Neuronal stem cell (in vitro differentiated cells): ENCODE results near the gene ST8SIA1.

Experiments used
- DNase-seq: peaks from one replicate; pipeline ENCODE4 v3.0.0-alpha.2; 2013; ENCODE audit warnings: low spot score
- H2AFZ ChIP-seq: one replicate; pipeline ENCODE4 v1.6.1; 2013; ENCODE audit warnings: mild to moderate bottlenecking, low read length, inconsistent platforms
- H2AK5ac ChIP-seq: 2 replicates; pipeline ENCODE4 v1.6.1; 2013; ENCODE audit warnings: low read depth, mild to moderate bottlenecking, inconsistent platforms, low read length, moderate library complexity, mixed read lengths
- H2BK120ac ChIP-seq: 2 replicates; pipeline ENCODE4 v1.6.1; 2013; ENCODE audit warnings: low read depth, mild to moderate bottlenecking, inconsistent platforms, low read length, moderate library complexity, mixed read lengths
- H2BK12ac ChIP-seq: one replicate; pipeline ENCODE4 v1.6.1; 2013; ENCODE audit warnings: low read length, inconsistent platforms
- H2BK15ac ChIP-seq: 2 replicates; pipeline ENCODE4 v1.6.1; 2013; ENCODE audit warnings: mild to moderate bottlenecking, low read length, inconsistent platforms, mixed read lengths
- H2BK5ac ChIP-seq: one replicate; pipeline ENCODE4 v1.6.1; 2013; ENCODE audit warnings: inconsistent platforms, mild to moderate bottlenecking, low read length, moderate library complexity
- H3K14ac ChIP-seq: one replicate; pipeline ENCODE4 v1.6.1; 2013; ENCODE audit warnings: low read length, inconsistent platforms
- H3K18ac ChIP-seq: 2 replicates; pipeline ENCODE4 v1.6.1; 2013; ENCODE audit warnings: low read length, inconsistent platforms
- H3K23ac ChIP-seq: 2 replicates; pipeline ENCODE4 v1.6.1; 2013; ENCODE audit warnings: low read depth, mild to moderate bottlenecking, mixed read lengths, low read length, inconsistent platforms; ENCODE audit not compliant: poor library complexity
- H3K27ac ChIP-seq: replicated peaks from 3 replicates; pipeline ENCODE4 v1.5.1; 2013; ENCODE audit warnings: low read length, inconsistent platforms
- H3K27me3 ChIP-seq, 3 experiments: 2 replicates each; pipeline ENCODE4 v1.6.1; 2013; ENCODE audit warnings: low read length in 3 of 3, mild to moderate bottlenecking in 2 of 3, inconsistent platforms in 1 of 3, low read depth in 1 of 3, mixed read lengths in 1 of 3, moderate library complexity in 1 of 3; ENCODE audit not compliant: control insufficient read depth in 3 of 3, insufficient read depth in 3 of 3
- H3K36me3 ChIP-seq, 2 donors: replicated peaks in 1 of 2; 2 replicates each; pipeline ENCODE4 v1.6.1; 2013; ENCODE audit warnings: low read length in 2 of 2; ENCODE audit not compliant: control insufficient read depth in 2 of 2, insufficient read depth in 2 of 2
- H3K4ac ChIP-seq: 2 replicates; pipeline ENCODE4 v1.6.1; 2013; ENCODE audit warnings: inconsistent platforms, mild to moderate bottlenecking, low read length, moderate library complexity
- H3K4me1 ChIP-seq, 2 donors: 1 replicate in 1 of 2; 2 replicates in 1 of 2; pipeline ENCODE4 v1.6.1; 2013; ENCODE audit warnings: low read length in 2 of 2, low read depth in 1 of 2; ENCODE audit not compliant: control insufficient read depth in 2 of 2, insufficient read depth in 1 of 2
- H3K4me2 ChIP-seq: one replicate; pipeline ENCODE4 v1.6.1; 2013; ENCODE audit warnings: mild to moderate bottlenecking, low read length, inconsistent platforms; ENCODE audit not compliant: insufficient read depth, poor library complexity, severe bottlenecking
- H3K4me3 ChIP-seq, 2 donors: 2 replicates each; pipeline ENCODE4 v1.5.1; 2013; ENCODE audit warnings: low read length in 2 of 2, mild to moderate bottlenecking in 2 of 2, inconsistent platforms in 1 of 2, moderate library complexity in 1 of 2
- H3K79me1 ChIP-seq: one replicate; pipeline ENCODE4 v1.6.1; 2013; ENCODE audit warnings: low read depth, mild to moderate bottlenecking, inconsistent platforms, low read length, moderate library complexity
- H3K9ac ChIP-seq: one replicate; pipeline ENCODE4 v1.6.1; 2013; ENCODE audit warnings: mild to moderate bottlenecking, low read depth, low read length, inconsistent platforms; ENCODE audit not compliant: poor library complexity
- H3K9me3 ChIP-seq, 2 donors: replicated peaks in 1 of 2; 2 replicates each; pipeline versions ENCODE3 to v1.6.1; 2013; ENCODE audit warnings: low read length in 2 of 2, mild to moderate bottlenecking in 2 of 2, inconsistent platforms in 1 of 2, low read depth in 1 of 2, mixed read lengths in 1 of 2, moderate library complexity in 1 of 2; ENCODE audit not compliant: control insufficient read depth in 2 of 2, insufficient read depth in 1 of 2
- H4K8ac ChIP-seq: one replicate; pipeline ENCODE4 v1.6.1; 2013; ENCODE audit warnings: low read depth, mild to moderate bottlenecking, inconsistent platforms, low read length, moderate library complexity
- H4K91ac ChIP-seq: one replicate; pipeline ENCODE4 v1.6.1; 2013; ENCODE audit warnings: low read length, low read depth, mild to moderate bottlenecking, inconsistent platforms; ENCODE audit not compliant: poor library complexity
- WGBS, 2 donors: extraction: QIAGEN DNeasy Blood & Tissue Kit; methylation state at CpG; one replicate each; pipeline ENCODE4 v1.1.7; 2013; ENCODE audit warnings: missing lambda C conversion rate in 2 of 2, mixed read lengths in 1 of 2; ENCODE audit not compliant: insufficient read length in 2 of 2, insufficient replicate concordance in 1 of 2; ENCODE audit errors: extremely low coverage in 2 of 2; 5-methylcytosine and 5-hydroxymethylcytosine counted together

The ST8SIA1 gene

DNA sequence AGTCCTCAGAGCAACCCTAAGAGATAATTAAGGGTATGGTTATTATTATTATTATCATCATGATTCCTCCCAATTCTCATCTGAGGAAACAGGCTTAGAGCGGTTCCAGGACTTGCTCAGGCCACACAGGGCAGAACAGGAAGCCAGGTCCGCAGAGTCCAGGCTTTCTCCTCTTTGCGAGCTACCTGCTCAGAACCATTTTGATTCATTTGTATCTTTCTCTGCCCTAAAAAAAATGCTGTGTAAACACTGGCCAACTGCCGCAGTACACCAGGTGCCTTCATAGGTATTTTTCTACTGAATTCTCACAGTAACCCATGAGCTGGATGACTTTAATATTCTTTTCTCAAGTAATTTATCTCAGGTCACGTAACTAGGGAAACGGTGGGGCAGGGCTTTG lies 45.3 kb downstream of the ST8SIA1 start:
- Histone ChIP-seq H4K8ac (no peak overlapping the region), H4K91ac (no peak overlapping the region), H3K4ac (no peak overlapping the region), H2BK15ac (no peak overlapping the region), H3K18ac (no peak overlapping the region), H3K14ac (no peak overlapping the region), H3K79me1 (no peaks in the 10 kb centered on the region), H2BK5ac (no peak overlapping the region), H3K36me3 (peaks cover 0 to 6% of the 10 kb centered on the region in 2 donors), H3K9ac (no peak overlapping the region), H3K23ac (no peak overlapping the region), H3K4me2 (no peak overlapping the region), H3K9me3 (peaks cover 0 to 5% of the 10 kb centered on the region in 2 donors), H2AK5ac (no peak overlapping the region), H2BK12ac (no peak overlapping the region), H3K27ac (no peak overlapping the region), H2BK120ac (no peak overlapping the region), H3K4me1 (peaks cover 6 to 7% of the 10 kb centered on the region in 2 donors), H3K27me3 (no peaks in the 10 kb centered on the region), H2AFZ (no peak overlapping the region), H3K4me3 (no peak overlapping the region)
- no peak for DNase-seq
- no CpG with 5 or more reads among the region's 6 CpGs for WGBS, 2 donors

DNA sequence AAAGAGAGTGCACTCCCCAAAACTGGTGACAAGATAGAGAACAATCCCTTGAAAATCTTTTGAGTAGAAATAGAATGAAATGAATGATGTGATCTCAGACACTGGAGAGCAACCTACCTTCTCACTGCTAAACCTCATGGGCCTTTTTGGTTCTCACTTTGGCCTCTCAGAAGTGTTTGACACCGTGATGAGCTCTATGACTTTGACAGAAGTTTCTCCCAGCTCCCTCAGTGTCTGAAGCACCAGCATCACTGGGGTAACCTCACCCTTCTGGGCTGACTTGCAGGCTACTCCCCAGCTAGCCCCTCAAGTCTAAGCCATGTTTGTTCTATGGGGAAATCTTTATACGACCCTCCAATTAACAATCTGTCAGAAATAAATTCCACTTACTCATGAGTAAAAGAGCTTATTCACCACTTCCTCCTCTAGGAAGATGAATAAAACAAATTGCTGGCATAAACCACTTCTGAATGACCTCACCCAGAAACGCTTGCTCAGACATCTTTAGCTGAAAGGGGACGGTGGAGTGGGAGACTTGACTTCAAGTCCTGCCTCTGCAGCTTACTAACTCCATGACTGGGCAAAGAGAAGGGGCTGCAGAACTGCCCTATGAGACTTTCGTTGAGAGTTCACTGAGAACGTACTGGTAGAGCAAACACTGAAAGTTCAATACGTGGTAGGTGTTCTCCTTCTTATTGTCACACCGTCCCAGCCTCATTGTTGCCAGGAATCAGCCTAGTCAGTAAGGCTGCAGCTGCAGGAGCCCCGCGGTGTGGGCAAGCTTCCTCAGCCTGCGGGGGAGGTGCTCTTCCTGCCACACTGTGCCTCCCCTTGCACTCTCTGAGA lies 46.5 kb downstream of the ST8SIA1 start:
- DNase-seq = no peak
- Histone ChIP-seq H2AFZ (peak overlapping the region; percentile 17), H3K9me3 (peaks cover 0 to 5% of the 10 kb centered on the region in 2 donors), H3K79me1 (no peaks in the 10 kb centered on the region), H3K18ac (no peak overlapping the region), H2BK5ac (no peak overlapping the region), H2BK15ac (no peak overlapping the region), H3K4ac (no peak overlapping the region), H3K27me3 (no peaks in the 10 kb centered on the region), H3K36me3 (peaks cover 0 to 10% of the 10 kb centered on the region in 2 donors), H3K4me1 (peaks cover 6 to 7% of the 10 kb centered on the region in 2 donors), H3K27ac (no peak overlapping the region), H3K23ac (no peak overlapping the region), H3K14ac (no peak overlapping the region), H3K4me2 (no peak overlapping the region), H2BK120ac (no peak overlapping the region), H3K4me3 (no peak overlapping the region), H4K8ac (no peak overlapping the region), H2BK12ac (no peak overlapping the region), H4K91ac (no peak overlapping the region), H3K9ac (no peak overlapping the region), H2AK5ac (no peak overlapping the region)
- WGBS, 2 donors = no CpG with 5 or more reads among the region's 11 CpGs

DNA sequence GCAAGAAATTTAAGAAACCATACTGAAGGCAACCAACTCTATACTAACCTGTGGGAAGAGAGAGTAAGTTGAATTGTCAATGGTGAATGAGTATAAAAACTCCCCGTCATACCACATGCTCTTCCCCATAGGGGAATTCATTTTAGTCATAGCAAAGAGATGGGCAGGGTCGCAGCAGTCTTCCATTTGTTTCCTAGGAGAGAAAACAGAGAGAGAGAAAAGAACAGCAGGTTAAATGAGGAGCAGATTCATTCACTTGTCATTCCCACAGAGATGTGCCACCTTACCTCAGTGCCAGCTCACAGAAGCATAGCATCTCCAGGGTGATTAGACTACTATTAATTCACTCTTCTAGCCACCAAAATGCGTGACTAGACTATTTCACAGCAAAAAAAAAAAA lies 47.4 kb downstream of the ST8SIA1 start:
- Histone ChIP-seq H3K4ac (no peak overlapping the region), H3K4me2 (no peak overlapping the region), H3K9me3 (peaks cover 0 to 2% of the 10 kb centered on the region in 2 donors), H2AFZ (no peak overlapping the region), H3K27me3 (no peaks in the 10 kb centered on the region), H3K18ac (no peak overlapping the region), H2BK5ac (no peak overlapping the region), H3K9ac (no peak overlapping the region), H4K8ac (no peak overlapping the region), H3K79me1 (no peaks in the 10 kb centered on the region), H3K27ac (no peak overlapping the region), H4K91ac (no peak overlapping the region), H3K23ac (no peak overlapping the region), H2BK120ac (no peak overlapping the region), H3K14ac (no peak overlapping the region), H3K4me1 (peaks cover 6 to 7% of the 10 kb centered on the region in 2 donors), H2BK15ac (no peak overlapping the region), H2AK5ac (no peak overlapping the region), H3K4me3 (no peak overlapping the region), H3K36me3 (peaks cover 0 to 10% of the 10 kb centered on the region in 2 donors), H2BK12ac (no peak overlapping the region)
- WGBS, 2 donors = no CpG with 5 or more reads among the region's 3 CpGs
- DNase-seq = no peak

DNA sequence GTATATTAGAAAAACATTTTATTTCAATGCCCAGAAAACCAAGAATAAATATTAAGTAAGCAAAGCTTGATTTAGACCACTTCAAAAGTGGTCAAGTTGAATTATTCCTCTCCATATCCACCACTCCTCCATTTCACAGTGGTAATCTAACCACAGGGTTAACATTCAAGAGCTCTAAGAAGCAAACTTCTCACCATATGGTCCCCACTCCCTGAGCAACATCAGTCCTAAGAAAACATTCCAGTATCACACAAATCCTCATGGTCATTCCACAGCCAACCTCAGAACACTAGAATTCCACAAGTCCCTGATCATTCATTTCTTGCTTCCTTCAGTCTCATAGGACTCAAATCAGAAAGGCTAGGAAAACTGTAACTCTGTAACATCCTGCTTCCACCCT lies 47.9 kb downstream of the ST8SIA1 start:
- H3K14ac ChIP-seq = no peak overlapping the region
- peaks cover 0 to 2% of the 10 kb centered on the region in 2 donors for H3K9me3 ChIP-seq
- H3K4me3 ChIP-seq = no peak overlapping the region
- DNase-seq = no peak
- H3K79me1 ChIP-seq = no peaks in the 10 kb centered on the region
- H2AK5ac ChIP-seq = no peak overlapping the region
- no peak overlapping the region for H3K9ac ChIP-seq
- no peak overlapping the region for H3K23ac ChIP-seq
- no peak overlapping the region for H4K8ac ChIP-seq
- H3K4me1 ChIP-seq = peaks cover 6 to 7% of the 10 kb centered on the region in 2 donors
- H2AFZ ChIP-seq = no peak overlapping the region
- no peak overlapping the region for H3K4ac ChIP-seq
- no peak overlapping the region for H3K27ac ChIP-seq
- H3K4me2 ChIP-seq = no peak overlapping the region
- no peak overlapping the region for H2BK15ac ChIP-seq
- no peak overlapping the region for H2BK5ac ChIP-seq
- no peak overlapping the region for H2BK12ac ChIP-seq
- peaks cover 0 to 10% of the 10 kb centered on the region in 2 donors for H3K36me3 ChIP-seq
- no peak overlapping the region for H3K18ac ChIP-seq
- no peak overlapping the region for H2BK120ac ChIP-seq
- H4K91ac ChIP-seq = no peak overlapping the region
- no peaks in the 10 kb centered on the region for H3K27me3 ChIP-seq
